Fibroblast of skin of abdomen (primary cell): ENCODE results near the gene MALAT1.
"Not testable (repeated sequence)": the region's sequence is repeated elsewhere in the genome, so short reads cannot be mapped to it uniquely, and the experiment has no call there.

Experiments
- DNase-seq: peaks from one replicate; pipeline ENCODE4 v3.0.0-alpha.2; 2013

The MALAT1 gene

GRCh38 chr11:65522718-65523630, 24.1 kb downstream of the MALAT1 start:
- not testable (repeated sequence) for DNase-seq

GRCh38 chr11:65523631-65523968, 24.8 kb downstream of the MALAT1 start:
- not testable (repeated sequence) for DNase-seq

DNA sequence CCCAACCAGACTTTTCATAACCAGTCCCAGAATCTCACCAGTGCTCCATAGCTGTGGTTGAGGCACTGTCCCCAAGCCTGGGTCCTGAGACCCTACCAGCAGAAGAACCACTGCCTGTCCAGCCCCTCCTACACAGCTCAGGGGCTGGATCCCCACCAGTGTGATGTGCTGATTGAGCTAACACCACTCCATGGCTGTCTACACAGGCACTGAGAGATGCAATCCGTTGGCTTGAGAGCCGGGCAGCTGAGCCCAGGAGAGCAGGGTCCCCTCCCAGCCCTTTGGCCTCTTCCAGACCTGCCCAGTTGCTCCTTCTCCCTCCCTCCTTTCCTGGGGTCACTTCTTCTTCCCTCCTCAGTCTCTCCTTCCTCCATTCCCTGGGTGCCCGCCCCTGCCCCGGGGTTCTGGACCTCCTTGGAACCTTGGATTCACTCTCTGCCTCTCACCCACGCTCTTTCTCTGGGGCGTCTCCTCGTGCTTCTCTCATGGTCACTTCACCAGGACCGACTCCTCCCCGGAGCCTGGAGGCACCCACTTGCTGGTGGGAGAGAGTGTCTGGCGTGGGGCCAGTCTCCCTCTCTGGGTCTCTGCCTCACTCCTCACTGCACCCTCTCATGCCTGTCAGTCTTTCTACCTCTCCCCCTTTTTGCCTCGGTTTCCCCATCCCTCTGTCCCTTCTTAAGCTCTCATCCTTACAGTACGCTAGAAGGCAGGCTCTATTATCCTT, 25.3 kb downstream of the MALAT1 start:
- DNase-seq = no peak

GRCh38 chr11:65524741-65525545, 26.1 kb downstream of the MALAT1 start, which contains the start of gene SCYL1:
Gene SCYL1, plus strand, starts transcription at chr11:65525083. Its CDS starts 71 bp downstream, at chr11:65525154.
- peak; percentile 83 for DNase-seq

GRCh38 chr11:65525546-65526480, 27.0 kb downstream of the MALAT1 start:
- no peak for DNase-seq

DNA sequence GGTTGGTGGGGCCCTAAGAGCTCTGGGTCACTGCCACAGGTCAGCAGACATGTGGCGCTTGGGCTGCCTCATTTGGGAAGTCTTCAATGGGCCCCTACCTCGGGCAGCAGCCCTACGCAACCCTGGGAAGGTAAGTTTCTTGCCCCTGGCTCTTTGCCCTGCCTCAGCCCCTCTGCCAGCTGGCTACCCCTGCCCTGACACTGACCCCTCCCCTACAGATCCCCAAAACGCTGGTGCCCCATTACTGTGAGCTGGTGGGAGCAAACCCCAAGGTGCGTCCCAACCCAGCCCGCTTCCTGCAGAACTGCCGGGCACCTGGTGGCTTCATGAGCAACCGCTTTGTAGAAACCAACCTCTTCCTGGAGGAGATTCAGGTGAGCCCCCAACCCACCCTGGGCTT, 27.9 kb downstream of the MALAT1 start:
- DNase-seq = no peak

DNA sequence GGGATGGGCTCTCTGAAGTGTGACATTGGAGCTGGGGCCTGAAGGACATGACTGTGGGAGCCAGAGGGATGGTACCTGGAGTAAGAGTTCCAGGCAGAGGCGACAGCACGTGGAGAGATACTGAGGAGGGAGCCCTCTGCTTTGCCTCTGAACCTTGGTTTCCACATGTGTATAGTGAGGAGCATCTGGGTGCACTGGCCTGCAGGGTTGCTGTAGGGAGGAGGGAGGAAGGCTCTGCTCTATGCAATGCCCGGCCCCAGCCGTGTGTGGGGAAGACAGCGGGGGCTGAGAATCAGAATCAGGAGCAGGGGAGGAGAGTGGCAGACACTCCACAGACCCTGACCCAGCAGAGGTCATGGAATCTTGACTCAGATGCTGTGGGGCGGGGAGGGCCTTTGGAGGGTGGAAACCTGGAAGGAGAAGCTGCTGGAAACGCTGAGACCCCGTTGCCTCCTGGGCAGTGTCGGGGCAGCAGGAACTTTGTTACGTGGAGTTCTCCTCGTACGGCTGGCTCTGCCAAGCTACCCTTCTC, 30.0 kb downstream of the MALAT1 start:
- no peak for DNase-seq

DNA sequence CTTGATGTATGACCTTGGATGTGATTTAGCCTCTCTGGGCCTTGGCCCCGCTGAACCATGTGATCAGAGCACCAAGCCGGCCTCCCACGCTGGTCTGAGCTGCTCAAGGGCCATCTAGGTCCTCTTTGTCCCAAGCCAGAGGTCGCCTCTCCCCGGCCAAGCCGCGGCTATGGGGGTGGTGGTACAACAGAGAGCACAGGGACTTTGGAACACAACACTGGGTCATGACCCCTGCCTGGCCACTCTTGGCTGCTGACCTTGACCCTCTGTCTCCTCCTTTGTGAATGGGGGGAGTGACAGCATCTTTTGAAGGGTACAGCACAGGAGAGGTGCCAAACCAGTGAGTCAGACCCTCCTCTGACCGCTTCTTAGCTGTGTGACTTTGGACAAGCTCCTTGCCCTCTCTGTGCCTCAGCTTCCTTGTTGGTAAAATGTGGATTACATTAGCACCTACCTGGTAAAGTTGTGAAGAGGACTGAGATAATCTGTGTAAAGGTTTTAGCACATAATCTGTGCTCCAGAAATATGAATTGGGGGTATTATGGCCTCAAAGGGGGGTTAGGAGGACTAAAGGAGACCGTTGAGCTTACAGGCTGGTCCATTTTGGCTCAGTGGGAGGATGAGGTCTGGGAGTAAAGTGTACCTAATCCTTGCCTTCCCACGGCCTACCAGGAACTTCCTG, 30.8 kb downstream of the MALAT1 start:
- DNase-seq = no peak

DNA sequence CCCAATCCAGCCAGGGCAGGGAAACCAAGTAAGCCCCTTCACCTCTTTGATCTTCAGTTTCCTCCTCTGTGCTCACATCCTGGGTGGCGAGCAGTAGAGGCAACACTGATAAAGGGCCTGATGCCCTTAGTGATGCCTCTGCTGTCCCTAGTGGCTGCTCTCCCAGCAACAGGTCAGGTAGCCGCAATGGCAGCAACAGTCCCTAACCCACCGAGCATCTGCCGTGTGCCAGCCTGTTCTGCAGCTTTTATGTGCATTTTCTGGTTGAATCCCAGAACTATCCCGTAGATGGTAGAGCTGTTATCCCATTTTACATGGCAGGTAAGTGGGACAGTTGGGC, 31.3 kb downstream of the MALAT1 start:
- no peak for DNase-seq

DNA sequence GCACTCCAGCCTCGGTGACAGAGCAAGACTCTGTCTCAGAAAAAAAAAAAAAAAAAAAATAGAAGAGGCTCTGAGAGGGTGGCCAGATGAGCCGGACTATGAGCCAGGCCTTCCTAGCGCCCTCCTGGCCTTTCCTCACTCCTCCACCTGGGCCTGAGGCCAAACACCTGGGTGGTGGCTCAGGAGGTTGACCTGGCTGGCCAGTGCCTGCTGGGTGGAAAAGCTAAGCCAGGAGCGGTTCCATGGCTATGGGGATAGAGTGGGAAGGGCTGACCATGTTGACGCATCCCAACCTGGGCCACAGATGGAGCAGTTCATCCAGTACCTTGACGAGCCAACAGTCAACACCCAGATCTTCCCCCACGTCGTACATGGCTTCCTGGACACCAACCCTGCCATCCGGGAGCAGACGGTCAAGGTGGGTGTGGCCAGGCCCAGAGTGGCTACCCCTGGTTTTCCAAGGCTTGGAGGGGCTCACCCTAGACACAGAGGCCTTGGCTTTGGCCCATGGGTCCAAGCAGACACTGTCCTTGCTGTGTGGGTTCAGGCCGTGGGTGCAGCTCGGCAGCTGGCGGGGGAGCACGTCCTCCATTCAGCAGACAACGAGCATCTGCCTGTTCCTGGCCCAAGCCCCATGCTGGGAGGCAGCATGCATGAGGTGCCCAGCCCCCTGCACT, 33.7 kb downstream of the MALAT1 start:
- DNase-seq = no peak

DNA sequence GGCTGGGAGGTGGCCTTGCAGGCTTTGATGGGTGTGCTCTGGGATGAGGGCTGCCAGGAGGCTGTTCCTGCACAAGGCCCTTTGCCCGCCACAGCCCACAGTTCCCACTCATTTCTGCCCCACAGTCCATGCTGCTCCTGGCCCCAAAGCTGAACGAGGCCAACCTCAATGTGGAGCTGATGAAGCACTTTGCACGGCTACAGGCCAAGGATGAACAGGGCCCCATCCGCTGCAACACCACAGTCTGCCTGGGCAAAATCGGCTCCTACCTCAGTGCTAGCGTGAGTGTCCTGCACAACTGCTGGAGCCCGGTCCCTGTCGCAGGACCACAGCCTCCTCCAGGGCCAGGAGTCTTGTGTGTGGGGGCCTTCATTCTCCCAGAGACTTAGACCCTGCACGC, 36.3 kb downstream of the MALAT1 start:
- DNase-seq = no peak

- DNase-seq = no peak
Measured at GRCh38 chr11:65536412-65537295, 37.8 kb downstream of the MALAT1 start.

GRCh38 chr11:65537296-65537597, 38.4 kb downstream of the MALAT1 start:
- no peak for DNase-seq

- no peak for DNase-seq
Measured at GRCh38 chr11:65537620-65538231, 38.9 kb downstream of the MALAT1 start.

DNA sequence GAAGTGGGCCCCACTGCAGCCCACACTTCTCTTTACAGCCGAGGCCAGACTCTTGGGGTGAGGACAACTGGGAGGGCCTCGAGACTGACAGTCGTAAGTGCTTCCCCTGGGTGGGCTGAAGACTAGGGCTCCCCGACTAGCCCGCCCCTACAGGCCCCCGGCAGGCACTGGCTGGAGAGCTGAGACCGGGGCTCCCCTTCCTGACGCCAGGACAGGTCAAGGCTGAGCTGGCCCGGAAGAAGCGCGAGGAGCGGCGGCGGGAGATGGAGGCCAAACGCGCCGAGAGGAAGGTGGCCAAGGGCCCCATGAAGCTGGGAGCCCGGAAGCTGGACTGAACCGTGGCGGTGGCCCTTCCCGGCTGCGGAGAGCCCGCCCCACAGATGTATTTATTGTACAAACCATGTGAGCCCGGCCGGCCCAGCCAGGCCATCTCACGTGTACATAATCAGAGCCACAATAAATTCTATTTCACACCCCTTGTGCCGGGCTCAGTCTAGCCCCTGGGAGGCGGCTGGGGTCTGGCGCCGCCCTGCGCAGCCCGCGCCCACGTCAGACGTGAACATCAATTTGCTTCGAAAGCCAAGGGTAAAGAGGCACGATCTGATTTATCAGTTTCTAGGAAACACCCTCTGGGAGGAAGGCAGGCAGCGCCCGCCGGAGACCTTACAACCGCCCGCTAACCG, 39.5 kb downstream of the MALAT1 start:
- DNase-seq = no peak

GRCh38 chr11:65538915-65539743, 40.3 kb downstream of the MALAT1 start:
- no peak for DNase-seq

DNA sequence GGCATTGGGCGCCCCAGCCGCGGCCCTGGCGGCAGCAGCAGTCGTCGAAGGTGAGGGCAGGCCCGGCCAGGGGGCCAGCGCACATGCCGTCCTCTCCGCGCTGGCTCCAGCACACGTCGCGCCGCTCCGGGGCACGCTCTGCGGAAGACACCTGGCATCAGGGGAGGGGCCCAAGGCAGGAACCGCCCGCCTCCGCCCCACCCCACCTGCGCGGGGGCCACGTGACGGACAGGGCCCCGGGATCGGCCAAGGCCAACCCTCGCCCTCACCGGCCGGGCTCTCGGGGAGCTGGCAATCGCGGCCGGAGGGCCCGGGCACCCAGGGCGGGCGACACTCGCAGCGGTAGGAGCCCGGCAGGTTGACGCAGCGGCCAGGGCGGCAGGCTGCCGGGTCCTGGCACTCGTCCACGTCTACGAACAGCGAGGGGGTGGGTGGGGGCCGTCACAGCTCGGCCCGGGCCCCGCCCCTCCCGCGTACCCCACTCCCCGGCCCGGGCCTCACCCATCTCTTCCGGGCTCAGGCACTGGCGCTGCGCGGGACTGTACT, 41.0 kb downstream of the MALAT1 start:
- no peak for DNase-seq
